Ectodermal cell (in vitro differentiated cells): ENCODE results near the gene PLSCR3.
A peak's percentile ranks its signal among the peaks of the same experiment; 100 is the strongest.

Experiments
- H3K27ac ChIP-seq: 2 replicates; pipeline ENCODE4 v1.7.0; 2013; ENCODE audit warnings: mild to moderate bottlenecking, low read depth, low read length; ENCODE audit not compliant: insufficient read depth, poor library complexity, severe bottlenecking
- H3K27me3 ChIP-seq: 2 replicates; pipeline ENCODE4 v1.7.0; 2013; ENCODE audit warnings: mild to moderate bottlenecking, low read length; ENCODE audit not compliant: insufficient read depth, control insufficient read depth, poor library complexity, severe bottlenecking
- H3K36me3 ChIP-seq: one replicate; pipeline ENCODE4 v1.7.0; 2013; ENCODE audit warnings: low read length; ENCODE audit not compliant: control insufficient read depth, insufficient read depth
- H3K4me1 ChIP-seq: one replicate; pipeline ENCODE4 v1.7.0; 2013; ENCODE audit warnings: low read length; ENCODE audit not compliant: control insufficient read depth, insufficient read depth
- H3K4me3 ChIP-seq: 2 replicates; pipeline ENCODE4 v1.7.0; 2013; ENCODE audit warnings: low read depth, low read length, control low read depth; ENCODE audit not compliant: insufficient read depth
- H3K9me3 ChIP-seq: 2 replicates; pipeline ENCODE4 v1.7.0; 2013; ENCODE audit warnings: mild to moderate bottlenecking, low read length, moderate library complexity; ENCODE audit not compliant: control insufficient read depth
- WGBS, 2 experiments: methylation state at CpG; one replicate each; pipeline ENCODE4 v1.1.7; 2013; ENCODE audit warnings: missing lambda C conversion rate in 2 of 2; 5-methylcytosine and 5-hydroxymethylcytosine counted together

The PLSCR3 gene

DNA sequence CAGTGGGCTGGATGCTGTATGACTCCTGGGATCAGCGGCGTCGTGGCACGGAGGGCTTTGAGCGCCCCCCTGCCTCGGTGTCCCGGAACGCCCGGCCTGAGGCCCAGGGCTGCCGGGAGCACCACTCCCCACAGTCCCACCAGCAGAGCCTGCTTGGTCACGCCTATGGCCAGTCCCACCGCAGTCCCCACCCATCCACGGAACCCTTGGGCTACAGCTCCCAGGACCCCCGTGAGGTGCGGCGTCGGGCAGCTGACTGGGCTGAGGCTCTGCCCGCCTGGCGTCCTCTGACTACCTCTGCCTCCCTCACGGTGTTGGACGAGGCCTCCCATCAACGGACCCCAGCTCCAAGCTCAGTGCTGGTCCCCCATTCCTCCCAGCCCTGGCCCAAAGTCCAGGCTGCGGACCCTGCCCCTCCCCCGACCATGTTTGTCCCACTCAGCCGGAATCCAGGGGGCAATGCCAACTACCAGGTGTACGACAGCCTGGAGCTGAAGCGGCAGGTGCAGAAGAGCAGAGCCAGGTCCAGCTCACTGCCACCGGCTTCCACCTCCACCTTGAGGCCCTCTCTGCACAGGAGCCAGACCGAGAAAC, 32.7 kb upstream of the PLSCR3 start:
- Histone ChIP-seq H3K27me3 (no peaks in the 10 kb centered on the region), H3K4me3 (no peak overlapping the region), H3K9me3 (no peaks in the 10 kb centered on the region), H3K4me1 (no peaks in the 10 kb centered on the region), H3K27ac (no peak overlapping the region), H3K36me3 (no peaks in the 10 kb centered on the region)
- WGBS, 2 experiments, result 93 to 94% methylated on average over 29 of the region's 29 CpGs

DNA sequence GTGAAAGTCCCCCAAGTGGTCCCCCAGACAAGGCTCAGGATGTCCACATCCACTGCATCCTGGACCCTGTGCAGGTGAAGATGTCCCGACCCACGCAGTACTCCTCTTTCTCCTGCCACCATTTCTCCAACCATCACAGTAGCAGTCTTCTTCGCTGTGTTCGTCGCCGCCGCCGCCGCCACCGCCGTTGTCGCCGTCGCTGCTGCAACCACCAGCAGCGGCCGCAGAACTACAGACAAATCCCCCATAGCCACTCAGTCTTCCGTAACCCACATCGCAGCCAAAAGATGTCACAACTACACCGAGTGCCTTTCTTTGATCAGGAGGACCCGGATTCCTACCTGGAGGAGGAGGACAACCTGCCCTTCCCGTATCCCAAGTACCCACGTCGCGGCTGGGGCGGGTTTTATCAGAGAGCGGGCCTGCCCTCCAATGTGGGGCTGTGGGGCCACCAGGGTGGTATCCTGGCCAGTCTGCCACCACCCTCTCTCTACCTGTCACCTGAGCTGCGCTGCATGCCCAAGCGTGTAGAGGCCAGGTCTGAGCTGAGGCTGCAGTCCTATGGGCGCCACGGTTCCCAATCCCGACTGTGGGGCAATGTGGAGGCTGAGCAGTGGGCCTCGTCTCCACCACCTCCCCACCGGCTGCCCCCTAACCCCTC, 32.0 kb upstream of the PLSCR3 start:
- H3K36me3 ChIP-seq, result no peaks in the 10 kb centered on the region
- H3K27me3 ChIP-seq, result no peaks in the 10 kb centered on the region
- no peaks in the 10 kb centered on the region for H3K9me3 ChIP-seq
- no peak overlapping the region for H3K27ac ChIP-seq
- no peaks in the 10 kb centered on the region for H3K4me1 ChIP-seq
- no peak overlapping the region for H3K4me3 ChIP-seq
- WGBS, 2 experiments, result 94 to 95% methylated on average over 33 of the region's 33 CpGs

GRCh38 chr17:7425756-7426155, 31.4 kb upstream of the PLSCR3 start:
- Histone ChIP-seq H3K9me3 (no peaks in the 10 kb centered on the region), H3K4me1 (peaks cover 3% of the 10 kb centered on the region), H3K36me3 (no peaks in the 10 kb centered on the region), H3K27me3 (no peaks in the 10 kb centered on the region), H3K4me3 (no peak overlapping the region), H3K27ac (no peak overlapping the region)
- 87 to 89% methylated on average over 8 of the region's 8 CpGs for WGBS, 2 experiments

DNA sequence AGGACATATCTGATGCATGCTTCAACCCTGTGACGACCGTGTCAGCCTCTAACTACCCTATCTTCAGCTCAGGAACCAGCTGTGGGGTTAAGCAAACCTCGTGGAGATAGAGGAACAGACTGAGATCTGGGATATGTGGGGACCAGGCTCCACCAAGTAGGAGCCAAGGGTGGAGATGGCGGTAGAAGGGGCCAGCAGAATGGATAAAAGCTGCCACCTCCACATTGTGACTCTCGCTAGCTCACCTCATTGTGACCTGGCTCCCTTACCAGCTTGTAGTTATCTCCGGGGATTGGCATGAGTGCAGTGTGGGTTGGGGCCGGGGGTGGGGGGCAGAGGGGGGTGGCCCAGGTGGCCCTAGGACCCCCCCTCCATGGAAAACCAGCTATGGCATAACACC, 31.0 kb upstream of the PLSCR3 start, which contains the start of gene SPEM2:
Gene SPEM2 (plus strand): TSS at position 301 of the 400 bp plus-strand sequence. CDS start 73 bp downstream, at position 374.
- 93 to 96% methylated on average over 7 of the region's 7 CpGs for WGBS, 2 experiments
- H3K36me3 ChIP-seq, result no peaks in the 10 kb centered on the region
- H3K4me3 ChIP-seq, result no peak within 1 kb of the TSS
- peaks cover 8% of the 10 kb centered on the region for H3K4me1 ChIP-seq
- H3K27me3 ChIP-seq, result no peaks in the 10 kb centered on the region
- H3K9me3 ChIP-seq, result no peaks in the 10 kb centered on the region
- H3K27ac ChIP-seq, result no peak within 1 kb of the TSS

GRCh38 chr17:7423679-7424078, 29.4 kb upstream of the PLSCR3 start:
- H3K4me1 ChIP-seq, result peaks cover 22% of the 10 kb centered on the region
- H3K4me3 ChIP-seq, result no peak overlapping the region
- 92 to 96% methylated on average over 4 of the region's 4 CpGs for WGBS, 2 experiments
- no peaks in the 10 kb centered on the region for H3K36me3 ChIP-seq
- H3K27me3 ChIP-seq, result no peaks in the 10 kb centered on the region
- no peak overlapping the region for H3K27ac ChIP-seq
- no peaks in the 10 kb centered on the region for H3K9me3 ChIP-seq

DNA sequence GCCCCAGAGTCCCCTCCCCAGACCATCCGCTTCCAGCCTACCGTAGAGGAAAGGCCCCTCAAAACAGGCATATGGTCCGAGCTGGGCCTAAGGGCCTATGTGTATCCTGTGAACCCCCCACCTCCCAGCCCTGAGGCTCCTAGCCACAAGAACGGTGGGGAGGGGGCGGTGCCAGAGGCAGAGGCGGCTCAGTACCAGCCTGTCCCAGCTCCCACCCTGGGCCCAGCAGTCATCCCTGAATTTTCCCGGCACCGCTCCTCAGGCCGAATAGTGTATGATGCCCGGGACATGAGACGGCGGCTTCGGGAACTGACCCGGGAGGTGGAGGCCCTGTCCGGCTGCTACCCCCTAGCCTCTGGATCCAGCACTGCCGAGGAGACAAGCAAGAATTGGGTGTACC, 26.9 kb upstream of the PLSCR3 start:
- H3K4me3 ChIP-seq, result no peak overlapping the region
- no peaks in the 10 kb centered on the region for H3K36me3 ChIP-seq
- H3K27ac ChIP-seq, result no peak overlapping the region
- no peaks in the 10 kb centered on the region for H3K27me3 ChIP-seq
- WGBS, 2 experiments, result 92 to 94% methylated on average over 16 of the region's 16 CpGs
- peaks cover 30% of the 10 kb centered on the region for H3K4me1 ChIP-seq
- no peaks in the 10 kb centered on the region for H3K9me3 ChIP-seq

DNA sequence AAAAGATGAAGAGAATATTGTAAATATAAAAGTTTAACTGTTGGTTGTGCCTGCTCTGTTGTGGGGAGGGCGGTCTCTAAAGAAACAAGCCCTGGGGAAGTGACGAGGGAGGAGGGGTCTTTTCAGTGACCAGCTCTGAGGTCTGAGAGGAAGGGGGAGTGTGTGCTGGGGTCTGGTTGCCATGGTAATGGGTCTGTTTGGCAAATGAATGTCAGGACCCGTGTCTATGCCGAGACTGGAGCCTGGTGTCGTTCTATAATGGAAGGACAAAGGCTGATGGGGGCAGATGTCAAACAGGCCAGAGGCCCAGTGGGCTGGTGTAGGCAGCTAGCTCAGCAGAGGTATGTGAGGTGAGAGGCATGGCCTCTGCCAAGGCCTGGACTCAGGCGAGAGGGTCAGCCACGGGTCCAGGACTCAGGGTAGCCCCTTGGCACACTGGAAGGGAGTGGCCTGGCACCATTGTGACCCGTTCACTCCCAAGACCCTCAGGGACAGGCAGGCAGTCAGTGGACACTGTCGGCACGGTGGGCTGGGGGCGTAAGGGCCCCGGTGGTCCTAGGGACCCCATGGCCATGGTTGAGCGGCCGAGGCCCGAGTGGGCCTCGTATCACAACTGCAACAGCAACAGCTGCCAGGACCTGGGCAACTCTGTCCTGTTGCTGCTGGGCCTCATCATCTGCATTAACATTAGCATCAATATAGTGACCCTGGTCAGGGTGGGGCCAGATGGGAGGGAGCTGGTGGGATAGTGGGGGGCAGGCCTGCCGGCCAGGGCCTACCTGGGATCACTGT, 25.7 kb upstream of the PLSCR3 start, which contains the start of gene SPEM1:
Gene SPEM1 (plus strand): TSS at position 506 of the 792 bp plus-strand sequence. CDS start 61 bp downstream, at position 567.
- Histone ChIP-seq H3K9me3 (no peaks in the 10 kb centered on the region), H3K27me3 (no peaks in the 10 kb centered on the region), H3K4me1 (peaks cover 30% of the 10 kb centered on the region), H3K4me3 (no peak within 1 kb of the TSS), H3K36me3 (peaks cover 9% of the 10 kb centered on the region), H3K27ac (peak within 1 kb of the TSS; percentile 89)
- WGBS, 2 experiments, result 72 to 80% methylated on average over 17 of the region's 17 CpGs

DNA sequence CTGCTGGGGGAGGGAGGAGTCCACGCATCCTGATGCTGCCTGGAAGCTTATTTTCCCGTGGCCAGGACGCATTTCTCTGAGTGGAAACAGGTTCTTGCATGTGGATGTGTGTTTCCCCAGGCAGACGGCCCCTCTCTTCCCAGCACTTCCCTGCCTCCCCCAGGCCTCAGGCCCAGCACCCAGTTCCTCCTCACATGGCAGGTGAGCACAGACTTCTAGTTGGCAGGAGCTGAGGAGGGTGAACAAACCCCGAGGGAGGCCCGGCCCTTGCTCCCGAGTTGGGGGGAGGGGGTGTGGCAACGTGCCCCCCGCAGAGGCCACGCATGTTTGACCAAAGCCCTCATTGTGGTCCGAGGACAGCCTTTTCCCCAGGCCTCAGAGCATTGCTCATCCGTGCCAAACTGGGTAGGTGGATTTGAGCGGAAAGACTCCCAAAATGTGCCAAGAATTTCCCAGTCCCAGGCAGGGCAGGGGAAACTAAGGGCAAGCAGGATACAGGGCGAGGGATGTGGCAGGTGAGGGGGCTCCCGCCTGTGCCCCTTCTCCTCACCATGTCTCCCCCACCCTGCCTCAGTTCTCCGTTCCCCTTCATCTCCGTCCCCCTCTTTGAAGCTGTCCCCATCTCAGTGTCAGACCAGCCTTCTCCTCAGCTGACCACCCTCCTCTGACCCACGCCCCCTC, 24.3 kb upstream of the PLSCR3 start:
- Histone ChIP-seq H3K4me1 (peaks cover 31% of the 10 kb centered on the region), H3K27ac (peak overlapping the region; percentile 8), H3K9me3 (no peaks in the 10 kb centered on the region), H3K4me3 (no peak overlapping the region), H3K36me3 (peaks cover 12% of the 10 kb centered on the region), H3K27me3 (no peaks in the 10 kb centered on the region)
- 73 to 76% methylated on average over 18 of the region's 18 CpGs for WGBS, 2 experiments

DNA sequence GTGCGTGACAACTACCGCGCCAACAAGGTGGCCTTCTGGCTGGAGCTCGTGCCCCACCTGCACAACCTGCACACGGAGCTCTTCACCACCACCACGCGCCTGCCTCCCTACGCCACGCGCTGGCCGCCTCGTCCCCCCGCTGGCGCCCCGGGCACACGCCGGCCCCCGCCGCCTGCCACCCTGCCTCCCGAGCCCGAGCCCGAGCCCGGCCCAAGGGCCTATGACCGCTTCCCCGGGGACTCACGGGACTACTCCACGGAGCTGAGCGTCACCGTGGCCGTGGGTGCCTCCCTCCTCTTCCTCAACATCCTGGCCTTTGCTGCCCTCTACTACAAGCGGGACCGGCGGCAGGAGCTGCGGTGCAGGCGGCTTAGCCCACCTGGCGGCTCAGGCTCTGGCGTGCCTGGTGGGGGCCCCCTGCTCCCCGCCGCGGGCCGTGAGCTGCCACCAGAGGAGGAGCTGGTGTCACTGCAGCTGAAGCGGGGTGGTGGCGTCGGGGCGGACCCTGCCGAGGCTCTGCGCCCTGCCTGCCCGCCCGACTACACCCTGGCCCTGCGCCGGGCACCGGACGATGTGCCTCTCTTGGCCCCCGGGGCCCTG, 22.8 kb upstream of the PLSCR3 start:
- Histone ChIP-seq H3K4me3 (no peak overlapping the region), H3K36me3 (peaks cover 12% of the 10 kb centered on the region), H3K4me1 (peaks cover 40% of the 10 kb centered on the region), H3K9me3 (no peaks in the 10 kb centered on the region), H3K27ac (no peak overlapping the region), H3K27me3 (no peaks in the 10 kb centered on the region)
- 94% methylated on average over 54 of the region's 54 CpGs for WGBS, 2 experiments
